A549 (cell line): ENCODE measurements around the gene ADGRD1. TPM values are rescaled to one million over a fixed set of nuclear protein-coding genes. Genes with fewer than 3 reads are reported as not detected.

Experiments used
- ATAC-seq, 2 experiments: fragments of 200-7000 bp in 1 of 2; fragments of >200 bp in 1 of 2; cut with Nextera tagmentation in 1 of 2; cut with Tn5 transposase in 1 of 2; 3 replicates each; pipeline versions ENCODE4 v1.8.0 to v1.9.1; 2018 to 2020; ENCODE audit warnings: mild to moderate bottlenecking in 1 of 2, moderate library complexity in 1 of 2
- CTCF ChIA-PET: fragments of 300-600 bp; sonication (Branson Sonifier 250); formaldehyde crosslinking; extraction: SDS; loops from one replicate; lab custom pipeline; 2021; ENCODE audit warnings: antibody characterized with exemption, inconsistent platforms; lab: Yijun Ruan, JAX
- POLR2A ChIA-PET: fragments of 350-600 bp; formaldehyde crosslinking; extraction: SDS; loops from one replicate; lab custom pipeline; 2021; ENCODE audit warnings: antibody characterized with exemption, inconsistent platforms; lab: Yijun Ruan, JAX
- DNase-seq, 2 experiments: peaks; one replicate each; pipeline versions ENCODE4 v3.0.0 to v3.0.0-alpha.2; 2011 to 2016; ENCODE audit warnings: low read depth in 1 of 2, low spot score in 1 of 2
- FAIRE-seq: peaks from 2 replicates; lab custom pipeline; 2011; peaks lifted over from hg19 to GRCh38; lab: Jason Lieb, UNC
- H3K27ac ChIP-seq, 2 experiments: fragments of >200 bp; sonication (Bioruptor Twin); formaldehyde crosslinking; 3 replicates each; pipeline ENCODE4 v1.5.1; 2016 to 2017
- H3K4me1 ChIP-seq: fragments of >200 bp; sonication (Bioruptor Twin); formaldehyde crosslinking; 3 replicates; pipeline ENCODE4 v1.6.1; 2016
- H3K4me2 ChIP-seq: fragments of >200 bp; sonication (Bioruptor Twin); formaldehyde crosslinking; 3 replicates; pipeline ENCODE4 v1.6.1; 2016
- H3K4me3 ChIP-seq: fragments of >200 bp; sonication (Bioruptor Twin); formaldehyde crosslinking; 3 replicates; pipeline ENCODE4 v1.5.1; 2016
- H3K9me3 ChIP-seq: fragments of >200 bp; sonication (Bioruptor Twin); formaldehyde crosslinking; 3 replicates; pipeline ENCODE4 v1.6.1; 2016
- BCL3 ChIP-seq: fragments of >200 bp; sonication (Bioruptor Twin); formaldehyde crosslinking; IDR thresholded peaks from 3 replicates; pipeline ENCODE4 v1.6.1; 2016
- BHLHE40 ChIP-seq: IDR thresholded peaks from 2 replicates; pipeline ENCODE4 v1.6.1; 2012; ENCODE audit warnings: low read depth, low read length, inconsistent platforms
- EHF ChIP-seq: fragments of 250-450 bp; sonication (Bioruptor Pico); IDR thresholded peaks from 2 replicates; pipeline ENCODE4 v1.5.0; 2020; ENCODE audit warnings: mild to moderate bottlenecking
- HES2 ChIP-seq: fragments of >200 bp; sonication (Bioruptor Twin); formaldehyde crosslinking; IDR thresholded peaks from 2 replicates; pipeline ENCODE4 v1.6.1; 2016
- HEYL ChIP-seq: fragments of 250-450 bp; sonication (Bioruptor Pico); IDR thresholded peaks from 2 replicates; pipeline ENCODE4 v1.8.0; 2021; ENCODE audit warnings: mild to moderate bottlenecking, moderate library complexity
- HOXA7 ChIP-seq: fragments of 250-450 bp; sonication (Bioruptor Pico); IDR thresholded peaks from 2 replicates; pipeline ENCODE4 v1.5.0; 2020; ENCODE audit warnings: mild to moderate bottlenecking, moderate library complexity
- HOXB13 ChIP-seq: fragments of 250-450 bp; sonication (Bioruptor Pico); IDR thresholded peaks from 2 replicates; pipeline ENCODE4 v1.5.0; 2020; ENCODE audit warnings: low read depth, mild to moderate bottlenecking, moderate library complexity
- HOXB5 ChIP-seq: fragments of 250-450 bp; sonication (Bioruptor Pico); IDR thresholded peaks from 2 replicates; pipeline ENCODE4 v1.5.0; 2020; ENCODE audit warnings: mild to moderate bottlenecking, moderate library complexity
- JUN ChIP-seq, 2 experiments: fragments of >200 bp; sonication (Bioruptor Twin); formaldehyde crosslinking; IDR thresholded peaks; 2 replicates in 1 of 2; 3 replicates in 1 of 2; pipeline ENCODE4 v1.6.1; 2016 to 2017
- MAZ ChIP-seq: fragments of 150-350 bp; IDR thresholded peaks from 2 replicates; pipeline ENCODE4 v1.6.1; 2014; ENCODE audit warnings: antibody characterized with exemption, low read depth, low read length, borderline replicate concordance
- MYC ChIP-seq: IDR thresholded peaks from 2 replicates; pipeline ENCODE4 v1.6.1; 2012; ENCODE audit warnings: mild to moderate bottlenecking, inconsistent platforms, low read length, improper control_type of control experiment, borderline replicate concordance
- PBX3 ChIP-seq: IDR thresholded peaks from 2 replicates; pipeline ENCODE4 v1.6.1; 2012
- POLR2A ChIP-seq: IDR thresholded peaks from 2 replicates; pipeline ENCODE4 v1.6.1; 2012; ENCODE audit warnings: mild to moderate bottlenecking, low read length
- RAD21 ChIP-seq, 2 experiments: fragments of >200 bp in 1 of 2; sonication (Bioruptor Twin) in 1 of 2; formaldehyde crosslinking in 1 of 2; IDR thresholded peaks in 1 of 2; conservative IDR thresholded peaks in 1 of 2; 2 replicates in 1 of 2; 3 replicates in 1 of 2; pipeline ENCODE4 v1.6.1; 2012 to 2018; ENCODE audit warnings: inconsistent platforms in 1 of 2
- REST ChIP-seq: fragments of 200-600 bp; sonication (generic); IDR thresholded peaks from 2 replicates; pipeline ENCODE4 v1.6.1; 2016; ENCODE audit warnings: antibody characterized with exemption, mild to moderate bottlenecking, moderate library complexity
- ZC3H11A ChIP-seq: fragments of 450-650 bp; IDR thresholded peaks from 2 replicates; pipeline ENCODE4 v1.6.1; 2014; ENCODE audit warnings: antibody characterized with exemption, mild to moderate bottlenecking
- WGBS: methylation state at CpG from one replicate; pipeline ENCODE4 v1.1.6; 2017; ENCODE audit errors: missing lambda C conversion rate; 5-methylcytosine and 5-hydroxymethylcytosine counted together
- polyA plus RNA-seq, 4 experiments: library from polyadenylated mRNA; depleted of rRNA in 3 of 4; stranded (reverse); fragments of >200 nt; fragmentation: RNase III in 1 of 4; extraction: RNeasy Plus Mini Kit Qiagen cat#74134 plus additional on column Dnase treatment in 1 of 4; gene quantifications; 2 replicates in 3 of 4; 3 replicates in 1 of 4; pipeline ENCODE4 v1.2.3, GENCODE V29; 2011 to 2017

Gene ADGRD1
- polyA plus RNA-seq, 2 of the 4 experiments (the other 2 are of a cell fraction), result 0.36 to 1.5 TPM

GRCh38 chr12:131102493-131102931 lies 148.8 kb downstream of the ADGRD1 start:
- peaks cover 4% of the 10 kb centered on the region; the same call in 2 of the 3 replicates for H3K4me1 ChIP-seq
- no peak overlapping the region for H3K4me3 ChIP-seq
- no peaks in the 10 kb centered on the region for H3K9me3 ChIP-seq
- no peak for FAIRE-seq
- no peak overlapping the region for H3K27ac ChIP-seq
- no peak for TF ChIP-seq BCL3
- no peak for TF ChIP-seq HOXB5 (CRISPR knock-in tag)
- TF ChIP-seq HEYL (CRISPR knock-in tag), result no peak
- TF ChIP-seq HOXB13 (CRISPR knock-in tag), result no peak
- no peak for TF ChIP-seq POLR2A
- no peak for TF ChIP-seq PBX3
- TF ChIP-seq, all 56 proteins: peak for 0
- ATAC-seq (no peak), DNase-seq (no peak)
- no peak overlapping the region for H3K4me2 ChIP-seq
- ChIA-PET CTCF (interaction anchor here (0.6 to 5.6 kb wide), 6 partner anchors 13 to 728 kb away, joined by 3 to 89 read pairs (median 16); no protein-coding TSS in a partner anchor), POLR2A (no interaction called here)
- WGBS, result 69% methylated on average over 8 of the region's 10 CpGs

- Histone ChIP-seq H3K4me1 (peaks cover 4% of the 10 kb centered on the region; the same call in 2 of the 3 replicates), H3K9me3 (no peaks in the 10 kb centered on the region), H3K27ac (no peak overlapping the region), H3K4me3 (no peak overlapping the region), H3K4me2 (no peak overlapping the region)
- ATAC-seq (no peak), DNase-seq (no peak), FAIRE-seq (no peak)
- no peak for TF ChIP-seq EHF (CRISPR knock-in tag)
- TF ChIP-seq MYC, result no peak
- no peak for TF ChIP-seq ZC3H11A
- no peak for TF ChIP-seq REST
- ChIA-PET POLR2A (no interaction called here), CTCF (interaction anchor here (0.7 to 5.6 kb wide), 15 partner anchors 9 to 728 kb away, joined by 3 to 89 read pairs (median 8); partner anchors contain the start of gene MMP17)
- 78% methylated on average over 12 of the region's 19 CpGs for WGBS
Measured at GRCh38 chr12:131102991-131103668, 149.4 kb downstream of the ADGRD1 start.

- FAIRE-seq (no peak), DNase-seq (no peak)
- TF ChIP-seq HOXA7 (CRISPR knock-in tag), result no peak
- TF ChIP-seq RAD21 (conservative IDR thresholded peaks at IDR 0.05 in 1 of 2, IDR thresholded peaks at IDR 0.05 in 1 of 2), result no peak
- no peak for TF ChIP-seq BHLHE40
- no peak for TF ChIP-seq MAZ
- no peak for TF ChIP-seq JUN (IDR thresholded peaks at IDR 0.05)
- TF ChIP-seq HES2, result no peak
- TF ChIP-seq, all 56 proteins: peak for 0
- ChIA-PET POLR2A (no interaction called here), CTCF (interaction anchor here (0.6 to 5.6 kb wide), 57 partner anchors 10 to 899 kb away, joined by 3 to 89 read pairs (median 4); partner anchors contain the start of gene MMP17)
- Histone ChIP-seq H3K4me1 (peaks cover 4% of the 10 kb centered on the region; the same call in 2 of the 3 replicates), H3K27ac (no peak overlapping the region), H3K9me3 (no peaks in the 10 kb centered on the region), H3K4me3 (no peak overlapping the region), H3K4me2 (no peak overlapping the region)
- 0 out of 6 replicates have a peak, but pooled peaks of 1 of the 2 experiments have one; percentile 1 for ATAC-seq
- WGBS, result 77% methylated on average over 25 of the region's 35 CpGs
Measured at GRCh38 chr12:131103669-131104462, 150.2 kb downstream of the ADGRD1 start.
